Left renal pelvis (tissue), 4 donors: ENCODE data around the gene PLRG1. TPM values are rescaled to one million over a fixed set of nuclear protein-coding genes. Genes with fewer than 3 reads are reported as not detected.

Experiments
- DNase-seq, 4 donors: peaks; one replicate each; pipeline ENCODE4 v3.0.0-alpha.2; 2013; ENCODE audit warnings: low read depth in 4 of 4, low spot score in 3 of 4
- polyA plus RNA-seq, 4 donors: library from polyadenylated mRNA; unstranded; fragments of 120-200 nt; gene quantifications; one replicate each; pipeline ENCODE4 v1.2.1, GENCODE V29; 2013; ENCODE audit not compliant: insufficient read length in 4 of 4

The PLRG1 gene
- polyA plus RNA-seq, 4 donors, result 88.4 to 132 (median 110) TPM

DNA sequence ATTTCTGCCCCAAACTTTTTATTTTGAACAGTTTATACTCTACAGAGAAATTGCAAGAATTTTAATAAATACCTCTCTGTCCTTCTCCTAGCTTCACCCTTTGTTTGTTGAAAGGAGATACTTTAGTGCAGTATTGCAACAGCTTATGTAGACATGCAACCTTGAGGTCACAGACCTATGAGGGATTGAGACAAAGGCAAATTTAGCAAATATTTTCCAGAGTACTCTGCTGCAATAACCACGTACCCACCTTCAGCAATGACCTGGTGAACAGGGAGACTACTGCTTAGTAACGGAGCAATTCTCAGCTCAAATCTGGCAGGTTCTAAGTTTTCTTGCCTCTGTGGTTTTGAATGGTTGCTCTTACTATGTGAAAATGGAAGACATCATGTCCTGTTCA, 27.1 kb upstream of the PLRG1 start:
- no peak for DNase-seq

- no peak for DNase-seq
Observed at GRCh38 chr4:154574311-154574710, 24.1 kb upstream of the PLRG1 start.

DNA sequence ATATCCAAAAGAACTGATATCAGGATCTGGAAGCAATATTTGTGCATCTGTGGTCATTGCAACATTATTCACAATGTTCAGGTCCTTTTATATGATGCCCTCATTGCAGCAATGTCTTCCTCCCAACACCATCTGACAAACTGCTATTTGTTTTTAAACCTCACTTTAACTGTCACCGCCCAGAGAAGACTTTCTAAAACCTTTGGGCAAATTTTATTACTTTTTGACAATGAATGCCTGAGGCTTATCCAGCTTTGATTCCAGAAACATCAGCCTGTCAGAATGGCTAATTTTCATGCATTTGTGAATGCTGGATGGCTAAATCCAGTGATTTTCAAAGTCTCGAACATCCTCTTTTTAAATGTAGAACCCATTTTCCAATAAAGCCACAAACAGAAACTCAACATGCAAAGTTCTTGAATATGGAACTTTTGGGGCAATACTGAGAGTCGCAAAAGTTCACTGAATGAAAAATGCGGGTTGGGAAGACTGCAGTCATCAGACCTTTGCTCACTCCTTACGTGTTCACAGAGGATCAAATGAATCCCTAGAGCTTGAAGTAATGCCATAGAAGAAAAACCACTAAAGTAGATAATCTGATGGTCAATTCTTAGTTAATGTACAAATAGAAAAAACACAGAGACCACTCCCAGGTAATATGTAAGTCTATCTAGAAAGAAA, 23.1 kb upstream of the PLRG1 start:
- DNase-seq, result no peak

GRCh38 chr4:154569584-154569983, 19.4 kb upstream of the PLRG1 start:
- no peak for DNase-seq

GRCh38 chr4:154569028-154569427, 18.8 kb upstream of the PLRG1 start:
- no peak for DNase-seq

DNA sequence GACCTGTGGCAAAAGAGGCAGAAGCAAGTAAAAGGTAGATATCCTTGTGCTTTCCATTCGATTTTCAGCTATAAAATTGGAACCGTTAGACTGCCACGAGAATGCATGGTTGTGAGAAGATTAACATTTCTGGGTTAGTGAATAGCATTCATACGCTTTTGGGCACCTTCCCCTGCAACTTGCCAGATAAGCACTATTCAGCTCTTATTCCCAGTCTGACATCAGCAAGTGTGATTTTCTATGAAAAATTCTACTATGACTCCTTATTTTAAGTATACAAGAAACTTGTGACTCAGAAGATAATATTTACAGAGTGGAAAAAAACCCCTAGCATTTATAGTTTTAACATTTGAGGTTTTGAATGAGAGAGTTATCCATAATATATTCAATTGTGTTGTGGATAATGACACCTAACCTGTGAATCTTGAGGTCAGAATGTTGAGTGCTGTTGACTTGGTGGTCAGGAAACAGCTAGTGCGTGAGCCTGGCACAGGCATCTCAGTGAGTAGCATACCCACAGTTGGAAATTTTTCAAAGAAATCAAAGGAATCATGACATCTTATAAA, 16.5 kb upstream of the PLRG1 start:
- no peak for DNase-seq

- no peak for DNase-seq
Observed at GRCh38 chr4:154565704-154566103, 15.5 kb upstream of the PLRG1 start.

- DNase-seq, result no peak
Observed at GRCh38 chr4:154564311-154564710, 14.1 kb upstream of the PLRG1 start.

GRCh38 chr4:154562697-154563254, 12.6 kb upstream of the PLRG1 start, which contains the start of gene FGB:
TSS of gene FGB (plus strand) at chr4:154563011. CDS start at chr4:154563019, 8 bp downstream.
- DNase-seq, result no peak

- no peak for DNase-seq
Observed at GRCh38 chr4:154560824-154561231, 10.6 kb upstream of the PLRG1 start.

- DNase-seq, result no peak
Observed at GRCh38 chr4:154560419-154560801, 10.2 kb upstream of the PLRG1 start.

DNA sequence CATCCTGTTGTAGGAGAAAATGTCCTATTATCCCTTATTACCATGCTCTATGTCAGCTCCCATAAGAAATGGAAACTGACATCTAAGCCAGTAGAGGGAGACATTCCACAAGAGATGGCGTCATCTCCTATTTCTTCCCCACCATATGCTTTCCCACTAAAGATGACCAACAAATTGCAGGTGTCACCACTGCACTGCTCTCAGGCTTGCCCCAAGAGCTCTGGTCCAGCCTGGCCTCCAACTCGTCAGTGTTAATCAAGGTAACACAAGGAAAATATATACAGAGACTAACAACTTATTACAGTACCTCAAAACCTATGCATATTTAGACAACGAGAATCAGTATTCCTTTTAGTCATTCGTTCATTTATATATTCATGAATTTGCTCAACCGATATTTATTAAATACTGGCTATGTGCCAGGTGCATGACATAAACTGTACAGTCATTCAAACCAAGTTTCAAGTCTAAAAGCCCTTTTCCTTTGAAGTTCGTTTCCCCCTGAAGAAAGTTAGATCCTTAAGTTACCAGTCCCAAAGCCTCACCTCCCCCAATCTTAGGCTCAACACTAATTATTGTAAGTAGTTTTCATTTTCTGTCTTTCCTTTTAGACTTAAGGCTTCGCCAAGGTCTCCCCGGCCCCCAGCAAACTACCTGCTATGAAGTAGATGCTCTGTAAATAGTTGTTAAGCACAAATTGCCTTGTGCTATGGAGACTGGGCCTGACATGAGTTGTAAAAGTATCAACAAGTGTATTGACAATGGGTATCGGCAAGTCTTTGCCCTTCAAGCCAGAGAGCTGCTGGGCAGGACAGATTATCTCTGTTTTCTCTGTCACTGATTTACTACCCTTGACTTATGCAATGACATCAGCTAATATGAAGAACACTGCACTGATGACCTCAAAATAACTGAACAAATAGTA, 9.6 kb upstream of the PLRG1 start:
- DNase-seq, result no peak

DNA sequence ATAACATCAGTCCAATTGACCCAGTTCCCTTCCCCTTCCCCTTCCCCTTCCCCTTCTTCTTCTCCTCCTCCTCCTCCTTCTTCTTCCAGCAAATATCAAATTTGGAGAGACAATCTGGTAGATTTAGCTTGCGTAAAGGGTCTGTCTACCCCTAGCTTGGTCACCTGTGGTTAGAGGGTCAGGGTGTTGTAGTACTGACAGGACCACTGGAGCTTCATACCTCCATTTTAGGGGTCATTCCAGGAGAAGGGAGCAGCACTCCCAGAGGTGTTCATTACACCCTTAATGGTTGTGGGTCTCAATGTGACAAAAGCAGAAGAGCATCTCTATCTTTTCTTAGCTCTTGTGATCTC, 8.9 kb upstream of the PLRG1 start:
- no peak for DNase-seq

GRCh38 chr4:154551872-154552686, 1.9 kb upstream of the PLRG1 start:
- DNase-seq, result peak in 3 of 4 donors; percentile 51 to 67 (median 57)

- DNase-seq, result no peak
Observed at GRCh38 chr4:154545689-154546088, 4.5 kb downstream of the PLRG1 start.

DNA sequence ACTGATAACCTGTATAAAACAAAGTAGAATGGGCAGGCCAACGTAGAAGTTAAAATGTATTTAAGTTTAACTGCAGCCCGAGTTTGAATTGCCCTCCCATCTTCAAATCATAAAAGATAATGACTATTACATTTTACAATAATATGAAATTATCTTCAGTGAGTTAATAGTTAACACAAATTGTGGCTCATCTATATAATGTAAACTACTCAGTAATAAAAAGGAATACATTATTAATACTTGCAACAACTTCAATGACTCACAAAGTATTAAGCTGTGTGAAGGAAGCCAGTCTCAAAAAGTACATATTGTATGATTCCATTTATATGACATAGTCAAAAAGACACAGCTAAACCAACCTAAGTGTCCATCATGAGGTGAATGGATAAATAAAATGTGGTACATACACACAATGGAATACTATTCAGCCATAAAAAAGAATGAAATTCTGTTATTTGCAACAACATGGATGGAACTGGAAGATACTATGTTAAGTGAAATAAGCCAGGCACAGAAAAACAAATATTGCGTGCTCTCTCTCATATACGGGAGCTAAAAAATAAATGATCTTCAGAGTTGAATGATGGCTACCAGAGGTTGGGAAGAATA, 7.8 kb downstream of the PLRG1 start:
- no peak for DNase-seq

- DNase-seq, result no peak
Observed at GRCh38 chr4:154534296-154534695, 15.9 kb downstream of the PLRG1 start.

DNA sequence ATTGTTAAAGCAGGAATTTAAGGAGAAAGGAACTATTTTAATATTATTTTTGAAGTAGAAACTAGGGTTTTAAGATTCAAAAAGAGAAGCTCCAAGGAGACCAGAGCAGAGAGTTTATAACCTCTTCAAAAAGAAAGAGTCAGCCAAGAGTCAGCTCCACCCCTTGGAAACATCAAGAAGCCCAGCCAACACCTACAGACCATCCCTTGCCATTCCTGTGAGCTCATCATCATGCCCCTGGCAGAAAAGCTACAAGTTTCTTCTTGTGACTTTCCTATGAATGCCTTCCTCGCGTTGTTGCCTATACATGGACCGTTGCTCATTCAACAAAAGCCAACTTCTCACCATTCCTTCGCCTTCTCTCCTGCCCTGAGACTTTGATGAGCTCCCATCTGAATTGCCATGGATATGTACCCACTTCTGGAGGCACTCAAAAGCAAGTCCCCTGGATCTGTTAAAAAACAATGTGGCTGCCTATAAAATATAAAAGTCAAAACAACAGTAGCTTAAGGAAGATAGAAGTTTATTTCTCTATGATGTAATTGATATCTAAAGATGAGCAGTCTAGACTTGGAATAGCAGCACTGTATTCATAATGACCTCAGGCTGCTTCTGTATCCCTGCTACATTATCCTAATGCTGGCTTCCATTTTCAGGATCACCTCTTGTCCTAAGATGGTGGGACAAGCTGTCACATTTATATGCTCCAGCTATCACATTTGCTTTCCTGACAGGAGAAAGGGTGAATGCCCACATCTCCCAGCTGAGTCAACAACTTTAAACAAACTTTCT, 20.3 kb downstream of the PLRG1 start:
- no peak for DNase-seq

GRCh38 chr4:154528869-154529268, 21.3 kb downstream of the PLRG1 start:
- no peak for DNase-seq
